ENCODE results near the gene RNF214. TPM values are rescaled to one million over a fixed set of nuclear protein-coding genes. Genes with fewer than 3 reads are reported as not detected.
A peak's percentile ranks its signal among the peaks of the same experiment; 100 is the strongest.

RNF214 gene
- total and polyA plus RNA-seq, 2 donors (not counting 1 experiment from before 2014, with no cell fraction given), result 16.0 to 36.1 TPM

- H3K4me1 Mint-ChIP-seq, result peaks cover 69% of the 10 kb centered on the region
- 73% methylated on average over 5 of the region's 6 CpGs for WGBS (ENCODE audit: insufficient coverage)
- H3K79me2 ChIP-seq (ENCODE audit: control insufficient read depth, insufficient read depth, low read length), result peaks cover 49% of the 10 kb centered on the region
- no peaks in the 10 kb centered on the region for H3K27me3 ChIP-seq (replicated peaks in 1 of 4; ENCODE audit: control extremely low read depth in 1 of 4, control insufficient read depth in 3 of 4, insufficient read depth in 4 of 4, low read length in 3 of 4)
- H3K27ac Mint-ChIP-seq, result peak overlapping the region; percentile 98
- H3K27me3 Mint-ChIP-seq, result no peaks in the 10 kb centered on the region
- no peak for DNase-seq
- H3K27ac ChIP-seq (ENCODE audit: low read length in 2 of 2), result peak overlapping the region; percentile 90 to 91
- no peak for ATAC-seq (ENCODE audit: low read depth)
- intact Hi-C loops (cut with micrococcal nuclease), result no loop called here
- CTCF ChIA-PET, result no interaction called here
- H2AFZ ChIP-seq (ENCODE audit: insufficient read depth, low read depth, low read length, poor library complexity, severe bottlenecking), result no peak overlapping the region
- POLR2A ChIA-PET, result no interaction called here
- H3K36me3 ChIP-seq (replicated peaks in 1 of 2; ENCODE audit: control extremely low read depth in 1 of 2, control insufficient read depth in 1 of 2, extremely low read depth in 1 of 2, insufficient read depth in 2 of 2, low read length in 1 of 2), result peaks cover 0 to 62% of the 10 kb centered on the region in 2 experiments
- H3K9me3 ChIP-seq (ENCODE audit: control extremely low read depth in 1 of 3, control insufficient read depth in 2 of 3, insufficient read depth in 1 of 3, low read length in 2 of 3), result no peaks in the 10 kb centered on the region
- H4K20me1 ChIP-seq (ENCODE audit: control insufficient read depth, insufficient read depth, low read length, poor library complexity, severe bottlenecking), result no peaks in the 10 kb centered on the region
- H3K4me3 ChIP-seq (ENCODE audit: control extremely low read depth in 1 of 5, extremely low read depth in 1 of 5, insufficient read depth in 1 of 5, low read depth in 2 of 5, low read length in 4 of 5), result peak overlapping the region in 3 of 5 experiments; percentile 13 to 56 (median 28)
- H3K4me3 Mint-ChIP-seq, result peak overlapping the region; percentile 68
- peak overlapping the region; percentile 73 for H3K4me2 ChIP-seq (replicated peaks; ENCODE audit: low read depth, low read length, poor library complexity, severe bottlenecking)
- TF ChIP-seq, protein P1, sequence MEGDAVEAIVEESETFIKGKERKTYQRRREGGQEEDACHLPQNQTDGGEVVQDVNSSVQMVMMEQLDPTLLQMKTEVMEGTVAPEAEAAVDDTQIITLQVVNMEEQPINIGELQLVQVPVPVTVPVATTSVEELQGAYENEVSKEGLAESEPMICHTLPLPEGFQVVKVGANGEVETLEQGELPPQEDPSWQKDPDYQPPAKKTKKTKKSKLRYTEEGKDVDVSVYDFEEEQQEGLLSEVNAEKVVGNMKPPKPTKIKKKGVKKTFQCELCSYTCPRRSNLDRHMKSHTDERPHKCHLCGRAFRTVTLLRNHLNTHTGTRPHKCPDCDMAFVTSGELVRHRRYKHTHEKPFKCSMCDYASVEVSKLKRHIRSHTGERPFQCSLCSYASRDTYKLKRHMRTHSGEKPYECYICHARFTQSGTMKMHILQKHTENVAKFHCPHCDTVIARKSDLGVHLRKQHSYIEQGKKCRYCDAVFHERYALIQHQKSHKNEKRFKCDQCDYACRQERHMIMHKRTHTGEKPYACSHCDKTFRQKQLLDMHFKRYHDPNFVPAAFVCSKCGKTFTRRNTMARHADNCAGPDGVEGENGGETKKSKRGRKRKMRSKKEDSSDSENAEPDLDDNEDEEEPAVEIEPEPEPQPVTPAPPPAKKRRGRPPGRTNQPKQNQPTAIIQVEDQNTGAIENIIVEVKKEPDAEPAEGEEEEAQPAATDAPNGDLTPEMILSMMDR (IDR thresholded peaks at IDR 0.05), result no peak
- H3K9me3 Mint-ChIP-seq (ENCODE audit: insufficient read depth), result no peaks in the 10 kb centered on the region
- no peak overlapping the region for H3K9ac ChIP-seq (ENCODE audit: low read length)
- H3K4me1 ChIP-seq (ENCODE audit: control insufficient read depth in 2 of 2, insufficient read depth in 2 of 2, low read length in 2 of 2), result peaks cover 56 to 71% of the 10 kb centered on the region in 2 donors
Observed at GRCh38 chr11:117187007-117187406, 45.5 kb upstream of the RNF214 start.

DNA sequence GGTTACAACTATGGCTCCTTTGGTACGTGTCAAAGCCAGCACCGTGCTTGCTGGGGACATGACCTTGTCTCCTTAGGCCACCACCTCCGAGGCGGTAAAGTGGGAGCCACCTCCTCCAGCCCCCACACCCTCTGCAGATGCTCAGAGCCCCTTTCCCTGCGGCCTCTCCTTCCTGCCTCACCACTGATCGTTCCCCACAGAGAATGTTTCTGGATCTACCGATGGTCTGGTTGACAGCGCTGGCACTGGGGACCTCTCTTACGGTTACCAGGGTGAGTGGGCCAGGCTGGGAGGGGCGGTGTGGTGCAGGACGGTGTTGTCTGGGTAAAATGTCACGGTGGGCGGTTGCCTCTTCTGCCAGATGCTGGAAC lies 45.1 kb upstream of the RNF214 start:
- peak overlapping the region; percentile 73 for H3K4me2 ChIP-seq (replicated peaks; ENCODE audit: low read depth, low read length, poor library complexity, severe bottlenecking)
- ATAC-seq (ENCODE audit: low read depth), result no peak
- ChIA-PET POLR2A (no interaction called here), CTCF (no interaction called here)
- H3K9ac ChIP-seq (ENCODE audit: low read length), result no peak overlapping the region
- H3K79me2 ChIP-seq (ENCODE audit: control insufficient read depth, insufficient read depth, low read length), result peaks cover 52% of the 10 kb centered on the region
- no peaks in the 10 kb centered on the region for H3K27me3 Mint-ChIP-seq
- intact Hi-C loops (cut with micrococcal nuclease), result no loop called here
- H3K9me3 ChIP-seq (ENCODE audit: control extremely low read depth in 1 of 3, control insufficient read depth in 2 of 3, insufficient read depth in 1 of 3, low read length in 2 of 3), result no peaks in the 10 kb centered on the region
- H3K4me1 ChIP-seq (ENCODE audit: control insufficient read depth in 2 of 2, insufficient read depth in 2 of 2, low read length in 2 of 2), result peaks cover 56 to 72% of the 10 kb centered on the region in 2 donors
- H3K36me3 ChIP-seq (replicated peaks in 1 of 2; ENCODE audit: control extremely low read depth in 1 of 2, control insufficient read depth in 1 of 2, extremely low read depth in 1 of 2, insufficient read depth in 2 of 2, low read length in 1 of 2), result peaks cover 0 to 62% of the 10 kb centered on the region in 2 experiments
- TF ChIP-seq, protein P1 (IDR thresholded peaks at IDR 0.05), result no peak
- TF ChIP-seq EZH2 (IDR thresholded peaks at IDR 0.05; ENCODE audit: borderline replicate concordance, insufficient read depth, low read depth, low read length, poor library complexity, severe bottlenecking), result no peak
- WGBS (ENCODE audit: insufficient coverage), result 93% methylated on average over 7 of the region's 13 CpGs
- H3K4me3 Mint-ChIP-seq, result peak overlapping the region; percentile 68
- H4K20me1 ChIP-seq (ENCODE audit: control insufficient read depth, insufficient read depth, low read length, poor library complexity, severe bottlenecking), result no peaks in the 10 kb centered on the region
- peak overlapping the region in 1 of 5 experiments; percentile 56 for H3K4me3 ChIP-seq (ENCODE audit: control extremely low read depth in 1 of 5, extremely low read depth in 1 of 5, insufficient read depth in 1 of 5, low read depth in 2 of 5, low read length in 4 of 5)
- peak overlapping the region; percentile 98 for H3K27ac Mint-ChIP-seq
- no peak for DNase-seq
- no peaks in the 10 kb centered on the region for H3K27me3 ChIP-seq (replicated peaks in 1 of 4; ENCODE audit: control extremely low read depth in 1 of 4, control insufficient read depth in 3 of 4, insufficient read depth in 4 of 4, low read length in 3 of 4)
- no peaks in the 10 kb centered on the region for H3K9me3 Mint-ChIP-seq (ENCODE audit: insufficient read depth)
- H3K4me1 Mint-ChIP-seq, result peaks cover 73% of the 10 kb centered on the region
- peak overlapping the region; percentile 90 to 91 for H3K27ac ChIP-seq (ENCODE audit: low read length in 2 of 2)
- H2AFZ ChIP-seq (ENCODE audit: insufficient read depth, low read depth, low read length, poor library complexity, severe bottlenecking), result no peak overlapping the region
